Coronary artery (tissue), 2 donors: ENCODE data around the gene EFHB.

ENCODE experiments used
- DNase-seq: peaks from one replicate; pipeline ENCODE4 v3.0.0-alpha.2; 2017; ENCODE audit warnings: low spot score
- H3K27ac ChIP-seq, 2 donors: fragments of 200-600 bp; sonication (generic); one replicate each; pipeline ENCODE4 v1.5.1; 2016 to 2019
- H3K4me3 ChIP-seq: fragments of 200-600 bp; sonication (generic); 2 replicates; pipeline ENCODE4 v1.5.1; 2016; ENCODE audit warnings: mild to moderate bottlenecking, moderate library complexity
- CTCF ChIP-seq: fragments of 200-600 bp; sonication (generic); IDR thresholded peaks from one replicate; pipeline ENCODE4 v1.5.1; 2019; ENCODE audit warnings: antibody characterized with exemption

The EFHB gene

GRCh38 chr3:19934098-19934566 lies at the start of gene EFHB:
Gene EFHB, minus strand, starts transcription at chr3:19934217. Its CDS starts 199 bp downstream, at chr3:19934018.
- DNase-seq, result no peak
- TF ChIP-seq CTCF, result no peak
- Histone ChIP-seq H3K4me3 (no peak within 1 kb of the TSS), H3K27ac (no peak within 1 kb of the TSS)

- DNase-seq, result no peak
- TF ChIP-seq CTCF, result no peak
- Histone ChIP-seq H3K27ac (no peak overlapping the region), H3K4me3 (no peak overlapping the region)
Observed at GRCh38 chr3:19972054-19972453, 38.0 kb upstream of the EFHB start.

GRCh38 chr3:19970327-19970726 lies 36.3 kb upstream of the EFHB start:
- no peak for DNase-seq
- H3K27ac ChIP-seq, result no peak overlapping the region
- no peak for TF ChIP-seq CTCF

GRCh38 chr3:19967812-19968211 lies 33.8 kb upstream of the EFHB start:
- no peak for DNase-seq
- no peak overlapping the region for H3K4me3 ChIP-seq
- TF ChIP-seq CTCF, result no peak
- no peak overlapping the region for H3K27ac ChIP-seq

More at GRCh38 chr3:19970327-19970726, 36.3 kb upstream of the EFHB start:
- H3K4me3 ChIP-seq, result no peak overlapping the region

- no peak for TF ChIP-seq CTCF
Observed at GRCh38 chr3:19967208-19967607, 33.2 kb upstream of the EFHB start.

GRCh38 chr3:19961960-19962359 lies 27.9 kb upstream of the EFHB start:
- Histone ChIP-seq H3K4me3 (no peak overlapping the region), H3K27ac (no peak overlapping the region)
- DNase-seq, result no peak
- TF ChIP-seq CTCF, result no peak

More at GRCh38 chr3:19967208-19967607, 33.2 kb upstream of the EFHB start:
- no peak overlapping the region for H3K27ac ChIP-seq
- DNase-seq, result no peak
- H3K4me3 ChIP-seq, result no peak overlapping the region

- H3K27ac ChIP-seq, result no peak overlapping the region
- no peak for TF ChIP-seq CTCF
- H3K4me3 ChIP-seq, result no peak overlapping the region
- no peak for DNase-seq
Observed at GRCh38 chr3:19960696-19961095, 26.7 kb upstream of the EFHB start.
